ENCODE measurements around the gene SLC16A6.

DNA sequence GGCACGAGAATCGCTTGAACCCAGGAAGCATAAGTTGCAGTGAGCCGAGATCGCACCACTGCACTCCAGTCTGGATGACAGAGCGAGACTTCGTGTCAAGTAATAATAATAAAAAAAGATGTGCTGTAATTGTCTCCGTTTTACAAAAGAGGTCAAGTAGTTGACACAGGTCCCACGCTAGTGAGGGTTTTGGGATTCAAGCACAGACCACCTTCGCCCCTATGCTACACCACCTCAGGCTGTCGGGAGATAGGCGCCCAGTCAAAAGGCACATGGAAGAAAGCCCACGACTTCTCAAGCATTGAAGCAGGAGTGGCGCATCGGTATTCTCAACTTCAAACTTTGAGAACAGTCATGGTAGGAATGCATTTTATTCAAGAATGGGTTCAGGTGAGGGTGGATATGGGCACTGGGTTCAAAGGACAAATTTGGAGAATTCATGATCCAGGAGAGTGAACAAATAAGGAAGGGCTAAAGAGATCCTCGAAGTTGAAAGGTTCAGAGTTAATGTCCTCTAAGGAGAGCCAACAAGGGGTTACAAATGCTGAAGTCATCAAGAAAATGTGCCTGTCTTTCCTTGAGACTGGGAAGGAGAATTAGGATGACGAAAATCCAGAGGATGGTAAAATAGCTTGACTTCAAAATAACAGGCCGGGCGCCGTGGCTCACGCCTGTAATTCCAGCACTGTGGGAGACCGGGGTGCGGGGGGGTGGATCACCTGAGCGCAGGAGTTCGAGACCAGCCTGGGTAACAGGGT, 44.5 kb downstream of the SLC16A6 start:
- TF ChIP-seq, protein P1, sequence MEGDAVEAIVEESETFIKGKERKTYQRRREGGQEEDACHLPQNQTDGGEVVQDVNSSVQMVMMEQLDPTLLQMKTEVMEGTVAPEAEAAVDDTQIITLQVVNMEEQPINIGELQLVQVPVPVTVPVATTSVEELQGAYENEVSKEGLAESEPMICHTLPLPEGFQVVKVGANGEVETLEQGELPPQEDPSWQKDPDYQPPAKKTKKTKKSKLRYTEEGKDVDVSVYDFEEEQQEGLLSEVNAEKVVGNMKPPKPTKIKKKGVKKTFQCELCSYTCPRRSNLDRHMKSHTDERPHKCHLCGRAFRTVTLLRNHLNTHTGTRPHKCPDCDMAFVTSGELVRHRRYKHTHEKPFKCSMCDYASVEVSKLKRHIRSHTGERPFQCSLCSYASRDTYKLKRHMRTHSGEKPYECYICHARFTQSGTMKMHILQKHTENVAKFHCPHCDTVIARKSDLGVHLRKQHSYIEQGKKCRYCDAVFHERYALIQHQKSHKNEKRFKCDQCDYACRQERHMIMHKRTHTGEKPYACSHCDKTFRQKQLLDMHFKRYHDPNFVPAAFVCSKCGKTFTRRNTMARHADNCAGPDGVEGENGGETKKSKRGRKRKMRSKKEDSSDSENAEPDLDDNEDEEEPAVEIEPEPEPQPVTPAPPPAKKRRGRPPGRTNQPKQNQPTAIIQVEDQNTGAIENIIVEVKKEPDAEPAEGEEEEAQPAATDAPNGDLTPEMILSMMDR (IDR thresholded peaks at IDR 0.05) = no peak
- TF ChIP-seq ZFX (IDR thresholded peaks at IDR 0.05; ENCODE audit: borderline replicate concordance) = no peak
